ENCODE results near the gene ITGB8. TPM values are rescaled to one million over a fixed set of nuclear protein-coding genes. Genes with fewer than 3 reads are reported as not detected.

ITGB8 gene
- total RNA-seq, 2 donors from 2014 or later: 6.5 to 7.6 TPM

GRCh38 chr7:20343205-20343604 is 12.5 kb downstream of the ITGB8 start:
- Histone ChIP-seq H3K36me3 (ENCODE audit: control insufficient read depth, insufficient read depth, low read length) (no peaks in the 10 kb centered on the region), H3K9ac (ENCODE audit: extremely low read depth, low read length, poor library complexity, severe bottlenecking) (no peak overlapping the region), H3K27me3 (ENCODE audit: control insufficient read depth, insufficient read depth, low read length, poor library complexity, severe bottlenecking) (no peaks in the 10 kb centered on the region), H3K4me1 (ENCODE audit: control insufficient read depth, insufficient read depth, low read length) (no peaks in the 10 kb centered on the region), H3K27ac (ENCODE audit: low read depth, low read length) (no peak overlapping the region), H3K9me3 (ENCODE audit: control insufficient read depth, low read length) (no peaks in the 10 kb centered on the region), H3K4me3 (ENCODE audit: low read length) (no peak overlapping the region)
- Mint-ChIP-seq H3K9me3 (no peaks in the 10 kb centered on the region), H3K4me3 (no peak overlapping the region), H3K27ac (no peak overlapping the region), H3K4me1 (peaks cover 3% of the 10 kb centered on the region), H3K36me3 (ENCODE audit: low read depth) (no peaks in the 10 kb centered on the region), H3K27me3 (ENCODE audit: insufficient read depth) (no peaks in the 10 kb centered on the region)
- DNase-seq: peak; percentile 58
- TF ChIP-seq, protein P1, sequence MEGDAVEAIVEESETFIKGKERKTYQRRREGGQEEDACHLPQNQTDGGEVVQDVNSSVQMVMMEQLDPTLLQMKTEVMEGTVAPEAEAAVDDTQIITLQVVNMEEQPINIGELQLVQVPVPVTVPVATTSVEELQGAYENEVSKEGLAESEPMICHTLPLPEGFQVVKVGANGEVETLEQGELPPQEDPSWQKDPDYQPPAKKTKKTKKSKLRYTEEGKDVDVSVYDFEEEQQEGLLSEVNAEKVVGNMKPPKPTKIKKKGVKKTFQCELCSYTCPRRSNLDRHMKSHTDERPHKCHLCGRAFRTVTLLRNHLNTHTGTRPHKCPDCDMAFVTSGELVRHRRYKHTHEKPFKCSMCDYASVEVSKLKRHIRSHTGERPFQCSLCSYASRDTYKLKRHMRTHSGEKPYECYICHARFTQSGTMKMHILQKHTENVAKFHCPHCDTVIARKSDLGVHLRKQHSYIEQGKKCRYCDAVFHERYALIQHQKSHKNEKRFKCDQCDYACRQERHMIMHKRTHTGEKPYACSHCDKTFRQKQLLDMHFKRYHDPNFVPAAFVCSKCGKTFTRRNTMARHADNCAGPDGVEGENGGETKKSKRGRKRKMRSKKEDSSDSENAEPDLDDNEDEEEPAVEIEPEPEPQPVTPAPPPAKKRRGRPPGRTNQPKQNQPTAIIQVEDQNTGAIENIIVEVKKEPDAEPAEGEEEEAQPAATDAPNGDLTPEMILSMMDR (conservative IDR thresholded peaks at IDR 0.05): peak; percentile 68
- WGBS, 2 experiments (ENCODE audit: insufficient coverage in 1 of 2, insufficient read length in 1 of 2): 72% methylated on average over 3 of the region's 3 CpGs; no CpG with 5 or more reads in 1 of the 2 experiments

DNA sequence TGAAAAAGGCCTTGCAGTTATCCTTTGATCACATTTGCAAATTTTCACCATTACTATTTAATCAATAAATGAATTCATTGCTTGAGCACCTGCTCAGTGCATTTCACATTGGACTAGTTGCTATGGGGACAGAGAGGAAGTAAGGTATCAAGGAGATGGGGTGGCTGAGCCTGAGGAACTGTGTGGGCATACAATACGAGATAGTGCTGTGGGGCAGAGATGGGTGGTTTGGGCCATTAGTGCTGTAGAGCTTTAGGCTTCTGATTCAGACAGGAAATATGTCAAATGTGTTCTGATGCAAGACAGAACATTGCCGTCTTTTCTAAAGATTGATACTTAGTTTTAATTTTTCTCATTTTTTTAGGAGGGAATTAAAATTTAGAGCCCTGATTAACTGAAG is 13.2 kb downstream of the ITGB8 start:
- Histone ChIP-seq H3K27me3 (ENCODE audit: control insufficient read depth, insufficient read depth, low read length, poor library complexity, severe bottlenecking) (no peaks in the 10 kb centered on the region), H3K36me3 (ENCODE audit: control insufficient read depth, insufficient read depth, low read length) (no peaks in the 10 kb centered on the region), H3K9me3 (ENCODE audit: control insufficient read depth, low read length) (no peaks in the 10 kb centered on the region), H3K4me3 (ENCODE audit: low read length) (no peak overlapping the region), H3K27ac (ENCODE audit: low read depth, low read length) (no peak overlapping the region), H3K4me1 (ENCODE audit: control insufficient read depth, insufficient read depth, low read length) (no peaks in the 10 kb centered on the region), H3K9ac (ENCODE audit: extremely low read depth, low read length, poor library complexity, severe bottlenecking) (no peak overlapping the region)
- Mint-ChIP-seq H3K4me3 (no peak overlapping the region), H3K4me1 (peaks cover 3% of the 10 kb centered on the region), H3K9me3 (no peaks in the 10 kb centered on the region), H3K27me3 (ENCODE audit: insufficient read depth) (no peaks in the 10 kb centered on the region), H3K27ac (no peak overlapping the region), H3K36me3 (ENCODE audit: low read depth) (no peaks in the 10 kb centered on the region)
- TF ChIP-seq, protein P1 (conservative IDR thresholded peaks at IDR 0.05): no peak
- DNase-seq: no peak
- WGBS, 2 experiments (ENCODE audit: insufficient coverage in 1 of 2, insufficient read length in 1 of 2): 64 to 80% methylated on average over 2 of the region's 2 CpGs

DNA sequence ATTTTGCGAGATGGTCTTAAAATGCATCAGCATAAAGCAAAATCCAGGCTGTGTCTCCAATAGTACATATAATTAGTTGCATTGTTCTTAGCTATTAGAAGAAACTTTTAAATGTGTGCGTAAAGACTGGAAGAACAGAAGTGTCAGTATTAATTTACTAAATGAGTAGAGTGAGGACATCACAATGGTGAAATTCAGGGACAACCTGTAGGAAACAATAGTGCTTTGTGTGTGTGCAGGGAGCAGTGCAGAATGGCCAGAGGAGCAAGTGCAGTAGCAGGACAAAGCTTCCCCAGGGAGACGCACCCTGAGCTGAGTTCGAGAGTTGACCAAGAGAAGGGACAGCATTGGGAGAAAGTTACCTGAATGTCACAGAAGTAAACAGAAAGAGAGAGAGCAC is 13.7 kb downstream of the ITGB8 start:
- H3K4me3 Mint-ChIP-seq: no peak overlapping the region
- Histone ChIP-seq H3K27ac (ENCODE audit: low read depth, low read length) (no peak overlapping the region), H3K4me3 (ENCODE audit: low read length) (no peak overlapping the region), H3K9me3 (ENCODE audit: control insufficient read depth, low read length) (no peaks in the 10 kb centered on the region), H3K4me1 (ENCODE audit: control insufficient read depth, insufficient read depth, low read length) (no peaks in the 10 kb centered on the region), H3K36me3 (ENCODE audit: control insufficient read depth, insufficient read depth, low read length) (no peaks in the 10 kb centered on the region), H3K9ac (ENCODE audit: extremely low read depth, low read length, poor library complexity, severe bottlenecking) (no peak overlapping the region), H3K27me3 (ENCODE audit: control insufficient read depth, insufficient read depth, low read length, poor library complexity, severe bottlenecking) (no peaks in the 10 kb centered on the region)
- H3K27ac Mint-ChIP-seq: no peak overlapping the region
- H3K27me3 Mint-ChIP-seq (ENCODE audit: insufficient read depth): no peaks in the 10 kb centered on the region
- peaks cover 3% of the 10 kb centered on the region for H3K4me1 Mint-ChIP-seq
- WGBS, 2 experiments (ENCODE audit: insufficient coverage in 1 of 2, insufficient read length in 1 of 2): 93 to 100% methylated on average over 4 of the region's 4 CpGs
- TF ChIP-seq, protein P1 (conservative IDR thresholded peaks at IDR 0.05): no peak
- H3K36me3 Mint-ChIP-seq (ENCODE audit: low read depth): no peaks in the 10 kb centered on the region
- no peak for DNase-seq
- H3K9me3 Mint-ChIP-seq: no peaks in the 10 kb centered on the region
